ENCODE data around the gene SLC9A6.

- no peak for TF ChIP-seq CTCF (IDR thresholded peaks at IDR 0.05; ENCODE audit: borderline replicate concordance, extremely low read depth, low read length, poor library complexity, severe bottlenecking)
- no peak for TF ChIP-seq EZH2 (IDR thresholded peaks at IDR 0.05; ENCODE audit: borderline replicate concordance, low read depth, low read length, severe bottlenecking)
Measured at GRCh38 chrX:136048446-136048845, 63.2 kb downstream of the SLC9A6 start.
